Neutrophil (primary cell): Measurements from ENCODE around the gene CTBP1.

Source experiments
- H3K27ac ChIP-seq: fragments of 200-600 bp; sonication (generic); 2 replicates; pipeline ENCODE4 v1.5.1; 2016; ENCODE audit warnings: mild to moderate bottlenecking, moderate library complexity
- H3K27me3 ChIP-seq: fragments of 200-600 bp; sonication (generic); 2 replicates; pipeline ENCODE4 v1.6.0; 2016; ENCODE audit warnings: mild to moderate bottlenecking
- H3K36me3 ChIP-seq: fragments of 200-600 bp; sonication (generic); 2 replicates; pipeline ENCODE4 v1.5.1; 2017
- H3K4me1 ChIP-seq, 2 experiments: fragments of 200-600 bp in 1 of 2; sonication (generic) in 1 of 2; 1 replicate in 1 of 2; 2 replicates in 1 of 2; pipeline versions ENCODE4 v1.5.1 to v1.6.1; 2013 to 2016; ENCODE audit warnings: low read depth in 1 of 2, low read length in 1 of 2, mild to moderate bottlenecking in 1 of 2, moderate library complexity in 1 of 2; ENCODE audit not compliant: control insufficient read depth in 1 of 2, insufficient read depth in 1 of 2
- H3K4me3 ChIP-seq, 2 experiments: fragments of 200-600 bp in 1 of 2; sonication (generic) in 1 of 2; 1 replicate in 1 of 2; 2 replicates in 1 of 2; pipeline ENCODE4 v1.5.1; 2013 to 2016; ENCODE audit warnings: low read depth in 1 of 2, low read length in 1 of 2, mild to moderate bottlenecking in 1 of 2, moderate library complexity in 1 of 2
- H3K9me3 ChIP-seq: fragments of 200-600 bp; sonication (generic); 2 replicates; pipeline ENCODE4 v1.5.1; 2016
- TF ChIP-seq, protein P1 (sequence below): fragments of 200-600 bp; sonication (generic); IDR thresholded peaks from 2 replicates; pipeline ENCODE4 v1.5.1; 2016; ENCODE audit warnings: antibody characterized with exemption

The CTBP1 gene

DNA sequence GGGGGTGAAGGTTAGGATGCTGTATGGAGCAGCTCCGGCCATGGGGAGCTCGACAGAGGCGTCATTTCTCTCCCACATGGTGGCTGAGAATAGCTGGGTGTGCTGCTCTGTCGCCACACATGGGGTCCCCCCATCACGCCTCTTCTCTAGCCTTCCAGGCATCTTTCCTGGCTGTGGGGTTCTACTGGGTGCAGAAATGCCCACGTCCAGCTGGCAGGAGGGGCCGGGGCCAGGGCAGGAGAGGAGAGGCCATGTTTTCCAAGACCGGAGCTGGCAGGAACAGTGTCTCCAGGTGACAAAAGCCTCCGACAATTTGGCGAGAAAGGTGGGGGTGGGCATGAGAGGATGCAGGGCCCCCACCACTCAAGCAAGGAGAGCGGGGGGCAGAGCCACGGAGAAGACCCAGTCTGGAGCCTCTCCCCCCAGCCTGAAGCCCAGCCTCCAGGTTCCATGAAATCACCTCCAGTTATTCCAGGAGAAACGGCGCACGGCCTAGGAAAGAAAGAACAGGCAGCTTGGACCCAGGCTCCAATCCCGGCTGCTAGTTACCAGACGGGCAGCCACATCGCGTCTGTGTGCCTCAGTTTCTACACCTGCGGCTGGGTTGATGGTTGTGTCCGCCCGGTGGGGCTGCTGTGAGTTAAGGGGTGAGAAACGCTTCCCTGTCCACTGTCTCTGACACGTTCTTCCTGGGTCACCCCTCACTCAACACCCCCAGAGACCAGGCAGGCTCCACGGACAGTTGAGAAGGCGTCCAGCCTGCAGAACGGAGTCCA lies 49.2 kb downstream of the CTBP1 start:
- H3K4me1 ChIP-seq, result peaks cover 19 to 20% of the 10 kb centered on the region in 2 experiments
- H3K4me3 ChIP-seq, result no peak overlapping the region
- no peak overlapping the region for H3K27ac ChIP-seq
- TF ChIP-seq, protein P1, sequence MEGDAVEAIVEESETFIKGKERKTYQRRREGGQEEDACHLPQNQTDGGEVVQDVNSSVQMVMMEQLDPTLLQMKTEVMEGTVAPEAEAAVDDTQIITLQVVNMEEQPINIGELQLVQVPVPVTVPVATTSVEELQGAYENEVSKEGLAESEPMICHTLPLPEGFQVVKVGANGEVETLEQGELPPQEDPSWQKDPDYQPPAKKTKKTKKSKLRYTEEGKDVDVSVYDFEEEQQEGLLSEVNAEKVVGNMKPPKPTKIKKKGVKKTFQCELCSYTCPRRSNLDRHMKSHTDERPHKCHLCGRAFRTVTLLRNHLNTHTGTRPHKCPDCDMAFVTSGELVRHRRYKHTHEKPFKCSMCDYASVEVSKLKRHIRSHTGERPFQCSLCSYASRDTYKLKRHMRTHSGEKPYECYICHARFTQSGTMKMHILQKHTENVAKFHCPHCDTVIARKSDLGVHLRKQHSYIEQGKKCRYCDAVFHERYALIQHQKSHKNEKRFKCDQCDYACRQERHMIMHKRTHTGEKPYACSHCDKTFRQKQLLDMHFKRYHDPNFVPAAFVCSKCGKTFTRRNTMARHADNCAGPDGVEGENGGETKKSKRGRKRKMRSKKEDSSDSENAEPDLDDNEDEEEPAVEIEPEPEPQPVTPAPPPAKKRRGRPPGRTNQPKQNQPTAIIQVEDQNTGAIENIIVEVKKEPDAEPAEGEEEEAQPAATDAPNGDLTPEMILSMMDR, result no peak
- no peaks in the 10 kb centered on the region for H3K9me3 ChIP-seq
- H3K36me3 ChIP-seq, result no peaks in the 10 kb centered on the region
- H3K27me3 ChIP-seq, result peaks cover 24% of the 10 kb centered on the region

DNA sequence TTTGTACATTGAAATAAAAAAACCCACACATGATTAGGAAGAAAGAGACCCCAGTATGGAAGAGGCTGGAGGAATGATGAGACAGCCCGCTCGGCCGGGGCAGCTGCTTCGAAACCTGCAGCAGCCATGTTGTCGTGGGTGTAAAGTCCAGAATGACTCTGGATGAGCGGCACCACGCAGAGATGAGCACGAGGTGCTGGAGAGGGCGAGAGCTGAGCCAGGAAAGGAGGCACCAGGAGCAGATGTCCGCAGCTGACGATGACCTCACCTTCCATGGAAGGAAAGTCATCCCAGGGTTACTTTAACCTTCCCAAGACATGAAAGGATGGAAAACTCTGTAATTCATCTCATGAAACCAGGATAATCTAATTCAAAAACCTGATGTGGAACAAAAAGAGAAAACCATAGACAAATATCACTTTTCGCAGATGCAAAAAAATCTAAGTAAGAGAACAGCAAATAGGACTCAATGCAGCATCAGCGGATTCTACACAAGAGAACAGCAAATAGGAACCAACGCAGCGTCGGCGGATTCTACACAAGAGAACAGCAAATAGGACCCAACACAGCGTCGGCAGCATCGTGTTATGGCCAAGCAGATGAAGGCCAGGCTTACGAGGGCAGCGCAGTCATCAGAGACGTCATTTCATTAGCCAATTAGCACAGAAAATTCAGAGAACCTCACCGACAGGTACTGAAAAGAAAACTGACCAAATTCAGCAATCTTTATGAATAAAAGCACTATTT lies 50.7 kb downstream of the CTBP1 start:
- Histone ChIP-seq H3K36me3 (no peaks in the 10 kb centered on the region), H3K4me1 (peaks cover 19 to 20% of the 10 kb centered on the region in 2 experiments), H3K27ac (no peak overlapping the region), H3K4me3 (no peak overlapping the region), H3K27me3 (peaks cover 24% of the 10 kb centered on the region), H3K9me3 (no peaks in the 10 kb centered on the region)
- TF ChIP-seq, protein P1, result no peak

DNA sequence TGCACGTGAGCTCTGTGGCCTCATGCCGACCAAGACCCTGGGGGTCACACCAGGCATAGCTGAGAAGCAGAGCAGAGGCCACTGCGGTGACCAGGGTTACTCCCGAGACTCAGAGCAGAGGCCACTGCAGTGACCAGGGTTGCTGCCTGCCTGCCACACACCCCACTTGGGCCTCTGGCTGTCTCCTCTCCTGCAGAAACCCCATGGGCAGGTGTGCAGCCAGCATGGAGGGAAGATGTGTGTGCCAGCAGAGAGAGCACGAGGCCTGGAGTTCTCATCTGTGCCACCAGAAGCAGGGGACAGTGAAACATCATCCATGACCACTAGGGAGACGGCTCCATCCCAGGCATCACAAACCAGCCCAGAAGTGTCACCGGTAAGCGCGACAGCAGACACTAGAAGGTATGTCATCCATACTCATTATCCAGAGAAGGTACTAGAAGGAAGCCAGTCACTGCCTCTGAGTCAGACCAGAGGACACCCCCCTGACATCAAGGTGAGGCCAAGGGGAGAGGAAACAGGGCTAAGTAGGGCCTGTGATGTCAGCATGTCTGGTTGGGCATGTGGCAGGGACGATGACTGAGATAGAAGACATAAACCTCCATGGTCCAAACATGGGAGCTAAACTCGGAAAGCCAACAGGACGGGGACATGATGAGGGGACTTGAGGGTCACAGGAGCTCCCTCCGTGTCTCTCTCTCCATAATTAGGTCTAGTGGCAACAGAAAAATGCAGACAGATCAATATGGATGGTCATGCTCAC lies 52.3 kb downstream of the CTBP1 start:
- Histone ChIP-seq H3K27me3 (peaks cover 18% of the 10 kb centered on the region), H3K9me3 (no peaks in the 10 kb centered on the region), H3K4me3 (no peak overlapping the region), H3K4me1 (peaks cover 10 to 11% of the 10 kb centered on the region in 2 experiments), H3K27ac (no peak overlapping the region), H3K36me3 (no peaks in the 10 kb centered on the region)
- TF ChIP-seq, protein P1, result no peak

DNA sequence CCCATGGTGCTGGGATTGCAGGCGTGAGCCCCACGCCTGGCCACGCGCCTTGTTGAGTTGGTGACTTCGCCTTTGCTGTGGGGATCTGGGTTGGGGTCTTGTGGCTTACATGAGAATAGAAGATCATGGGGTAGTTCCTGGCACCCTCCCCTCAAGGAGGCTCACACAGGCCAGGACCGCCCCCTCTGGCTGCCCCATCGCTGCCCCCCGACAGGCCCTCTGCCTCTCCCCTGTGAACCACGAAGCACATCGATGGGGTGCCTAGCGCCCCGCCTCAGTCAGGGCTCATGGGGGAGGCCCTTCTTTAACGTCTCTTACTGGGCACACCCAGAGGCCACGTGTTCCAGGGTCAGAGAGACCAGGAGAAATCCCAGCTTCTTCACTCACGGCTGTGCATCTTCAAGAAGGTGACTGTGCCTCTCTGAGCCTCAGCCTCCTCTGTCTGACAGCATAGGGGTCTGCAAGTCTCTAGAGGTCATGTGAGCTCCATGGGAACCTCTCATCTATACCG lies 53.0 kb downstream of the CTBP1 start:
- no peaks in the 10 kb centered on the region for H3K9me3 ChIP-seq

More for the DNA sequence above, 53.0 kb downstream of the CTBP1 start:
- Histone ChIP-seq H3K36me3 (no peaks in the 10 kb centered on the region), H3K27ac (no peak overlapping the region), H3K27me3 (peaks cover 12% of the 10 kb centered on the region), H3K4me1 (peaks cover 5 to 6% of the 10 kb centered on the region in 2 experiments), H3K4me3 (no peak overlapping the region)
- TF ChIP-seq, protein P1, result no peak
